Measurements from ENCODE around the gene FBXW4.
A peak's percentile ranks its signal among the peaks of the same experiment; 100 is the strongest.

The FBXW4 gene

GRCh38 chr10:101694674-101695403, at the start of gene FBXW4:
FBXW4 (minus strand) TSS chr10:101695170; CDS start chr10:101695105, 65 bp downstream.
- peak; percentile 4 for DNase-seq

DNA sequence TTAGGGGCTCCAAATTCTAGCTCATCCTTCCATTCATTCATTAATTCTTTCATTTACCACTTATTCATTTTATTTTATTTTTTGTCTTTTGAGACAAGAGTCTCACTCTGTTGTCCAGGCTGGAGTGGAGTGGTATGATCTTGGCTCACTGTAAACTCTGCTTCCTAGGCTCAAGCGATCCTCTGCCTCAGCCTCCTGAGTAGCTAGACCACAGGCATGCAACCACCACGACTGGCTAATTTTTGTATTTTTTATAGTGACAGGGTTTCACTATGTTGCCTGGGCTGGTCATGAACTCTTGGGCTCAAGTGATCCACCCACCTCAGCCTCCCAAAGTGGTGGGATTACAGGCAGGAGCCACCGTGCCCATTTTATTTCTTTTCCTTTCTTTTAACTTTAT, 49.3 kb upstream of the FBXW4 start:
- DNase-seq = no peak

GRCh38 chr10:101741938-101742337, 47.0 kb upstream of the FBXW4 start:
- no peak for DNase-seq

DNA sequence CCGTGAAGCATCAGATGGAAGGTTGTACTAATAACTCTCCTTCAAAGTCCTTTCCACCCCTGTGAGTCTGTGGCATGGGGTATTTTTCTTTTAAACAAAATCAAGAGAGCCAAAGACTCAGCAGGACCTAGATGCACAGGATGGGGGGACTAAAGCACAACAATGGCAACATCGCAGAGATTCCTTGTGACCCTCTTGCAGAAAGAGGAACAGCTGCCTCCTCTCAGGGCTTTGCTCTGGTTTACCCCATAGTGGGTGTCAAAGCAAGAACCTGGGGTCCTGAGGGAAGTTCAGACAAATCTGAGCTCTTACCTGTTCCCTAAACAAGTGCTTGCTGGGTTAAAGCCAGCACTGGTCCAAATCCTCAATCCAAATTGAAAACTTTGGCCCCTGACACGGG, 41.7 kb upstream of the FBXW4 start:
- no peak for DNase-seq

- no peak for DNase-seq
Observed at GRCh38 chr10:101732096-101732495, 37.1 kb upstream of the FBXW4 start.

- DNase-seq = no peak
Observed at GRCh38 chr10:101726115-101726387, 31.1 kb upstream of the FBXW4 start.

DNA sequence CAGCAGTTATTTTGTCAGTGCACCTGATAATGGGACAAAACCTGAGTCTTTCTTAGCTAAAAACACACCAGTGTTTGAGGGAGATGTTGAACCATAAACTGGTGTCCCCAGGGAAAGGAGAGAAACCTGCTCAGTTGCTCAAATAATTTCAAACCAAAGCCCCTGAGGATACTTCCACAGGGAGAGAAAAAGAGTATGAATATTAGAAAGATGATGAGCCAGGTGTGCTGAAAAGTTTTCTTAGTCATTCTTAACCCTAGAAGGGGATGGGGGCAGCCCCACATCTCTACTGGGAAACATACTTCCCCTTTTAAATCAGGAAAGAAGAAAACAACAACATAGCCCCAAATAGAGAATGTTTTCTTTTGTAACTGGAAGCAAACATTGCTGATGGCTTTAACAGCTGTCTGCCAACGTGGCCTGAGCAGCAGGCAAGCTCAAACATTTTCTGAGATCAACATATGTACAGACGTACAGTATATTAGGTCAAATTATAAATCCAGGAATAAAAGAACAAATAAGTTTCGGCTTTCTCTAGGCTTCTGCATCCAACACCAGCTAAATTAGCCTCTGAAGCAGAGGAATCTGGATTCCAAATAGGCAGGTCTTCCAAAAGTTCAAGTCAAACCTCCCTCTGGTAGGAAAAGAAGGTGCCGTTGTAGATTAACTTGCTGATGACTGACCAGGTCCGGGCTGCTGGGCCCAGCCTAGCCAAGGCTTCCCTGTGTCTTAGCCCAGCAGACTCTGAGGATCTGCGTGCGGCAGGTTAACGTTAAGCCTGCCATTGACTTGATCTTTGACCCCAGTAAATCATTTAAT, 30.5 kb upstream of the FBXW4 start:
- no peak for DNase-seq

DNA sequence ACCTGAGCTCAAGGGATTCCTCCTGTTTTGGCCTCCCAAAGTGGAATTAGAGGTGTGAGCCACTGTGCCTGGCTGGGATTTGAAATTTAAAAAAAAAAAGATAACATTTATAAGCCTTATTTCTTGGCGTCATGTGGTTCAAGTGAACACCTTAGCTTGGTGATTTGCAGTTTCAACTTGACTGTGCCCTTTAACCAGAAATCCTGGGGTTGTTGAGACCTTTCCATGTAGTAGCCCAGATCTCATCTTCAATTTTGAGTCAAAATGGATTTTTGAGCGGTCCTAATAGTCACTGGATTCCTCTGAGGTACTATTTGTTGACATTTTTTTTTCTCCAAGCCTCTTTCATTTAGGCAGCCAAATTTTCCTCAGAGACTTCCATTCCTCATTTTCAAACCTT, 29.5 kb upstream of the FBXW4 start:
- no peak for DNase-seq

GRCh38 chr10:101723176-101723575, 28.2 kb upstream of the FBXW4 start:
- DNase-seq = no peak

DNA sequence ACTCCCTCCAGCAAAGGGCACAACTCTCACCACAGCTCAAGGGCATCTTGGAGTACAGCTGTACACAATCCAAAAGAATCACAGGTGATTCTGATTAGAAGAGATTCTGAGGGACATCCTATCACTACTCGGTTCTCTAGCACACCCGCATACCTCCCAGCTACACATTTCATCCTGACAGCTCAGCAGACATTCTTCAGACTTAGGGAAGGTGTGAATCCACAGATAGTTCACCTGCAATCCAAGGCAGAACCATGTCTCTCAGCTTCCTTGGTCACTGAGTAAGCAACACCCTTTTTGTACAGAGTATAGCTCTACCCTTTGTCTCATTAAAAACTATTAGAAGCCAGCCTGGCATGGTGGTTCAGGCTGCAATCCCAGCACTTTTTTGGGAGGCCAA, 26.8 kb upstream of the FBXW4 start:
- DNase-seq = no peak

GRCh38 chr10:101720606-101721230, 25.7 kb upstream of the FBXW4 start:
- DNase-seq = no peak

DNA sequence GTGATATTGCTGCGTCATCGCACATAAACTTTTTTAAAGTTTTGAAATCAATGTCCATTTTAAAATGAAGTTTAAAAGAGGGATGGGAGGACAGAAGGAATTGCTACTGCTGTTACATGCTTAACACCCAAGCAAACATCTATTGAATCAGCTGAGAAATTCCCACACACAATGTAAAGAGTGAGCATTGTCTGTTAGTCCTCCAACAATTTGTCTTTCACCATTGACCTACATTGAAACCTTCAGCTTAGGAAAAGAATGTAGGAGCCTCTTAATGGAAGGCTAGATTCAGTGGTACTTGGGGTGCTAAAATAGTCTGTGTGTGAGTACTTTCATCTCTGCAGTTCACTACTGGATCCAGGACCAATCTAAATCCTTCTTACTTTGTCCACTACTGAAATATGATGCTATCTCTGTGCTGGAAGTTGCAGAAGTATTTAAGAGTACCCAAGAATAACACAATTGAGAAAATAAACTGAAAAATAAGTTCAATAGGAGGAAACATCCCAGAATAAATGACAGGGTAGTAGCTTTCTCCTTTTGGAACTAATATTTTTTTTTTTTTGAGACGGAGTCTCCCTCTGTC, 23.8 kb upstream of the FBXW4 start:
- DNase-seq = no peak

DNA sequence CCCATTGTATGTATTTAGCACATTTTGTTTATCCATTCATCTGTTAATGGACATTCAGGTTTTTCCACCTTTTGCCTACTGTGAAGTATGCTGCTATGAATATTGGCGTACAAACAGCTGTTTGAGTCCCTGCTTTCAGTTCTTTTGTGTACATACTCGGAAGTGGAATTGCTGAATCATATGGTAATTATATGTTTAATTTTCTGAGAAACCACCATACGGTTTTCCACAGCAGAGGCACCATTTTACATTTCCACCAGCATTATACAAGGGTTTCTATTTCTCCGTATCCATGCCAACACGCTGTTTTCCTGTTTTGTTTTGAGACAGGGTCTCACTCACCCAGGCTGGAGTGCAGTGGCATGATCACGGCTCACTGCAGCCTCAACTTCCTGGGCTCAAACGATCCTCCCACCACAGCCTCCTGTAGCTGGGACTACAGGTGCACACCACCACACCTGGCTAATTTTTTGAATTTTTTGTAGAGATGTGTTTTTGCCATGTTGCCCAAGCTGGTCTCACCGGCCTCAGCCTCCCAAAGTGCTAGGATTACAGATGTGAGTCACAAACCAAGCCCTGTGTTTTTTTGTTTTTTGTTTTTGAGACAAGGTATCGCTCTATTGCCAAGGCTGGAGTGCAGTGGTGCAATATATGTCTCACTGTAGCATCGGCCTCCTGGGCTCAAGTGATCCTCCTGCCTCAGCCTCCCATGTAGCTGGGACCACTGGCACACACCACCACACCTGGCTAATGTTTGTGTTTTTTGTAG, 22.1 kb upstream of the FBXW4 start:
- peak; percentile 30 for DNase-seq

GRCh38 chr10:101712997-101713396, 18.0 kb upstream of the FBXW4 start:
- no peak for DNase-seq

DNA sequence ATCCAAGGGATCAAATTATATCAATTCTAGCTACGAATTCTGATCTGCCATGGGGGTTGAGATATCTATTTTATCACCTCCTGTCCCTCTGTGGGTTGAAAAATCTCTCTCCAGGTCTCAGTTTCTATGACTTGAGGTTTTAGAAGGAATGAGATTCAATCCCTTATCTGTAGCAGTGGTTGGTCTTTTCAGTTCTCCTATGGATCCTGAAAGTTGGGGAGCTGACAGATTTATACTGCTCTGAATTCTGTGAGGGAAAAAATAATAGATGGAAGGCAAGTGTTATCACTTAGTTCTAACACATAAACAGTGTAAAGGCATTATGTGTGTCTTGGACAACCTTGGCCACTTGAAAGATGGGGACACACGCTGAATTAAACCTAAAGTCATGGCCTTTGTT, 15.8 kb upstream of the FBXW4 start:
- DNase-seq = no peak

DNA sequence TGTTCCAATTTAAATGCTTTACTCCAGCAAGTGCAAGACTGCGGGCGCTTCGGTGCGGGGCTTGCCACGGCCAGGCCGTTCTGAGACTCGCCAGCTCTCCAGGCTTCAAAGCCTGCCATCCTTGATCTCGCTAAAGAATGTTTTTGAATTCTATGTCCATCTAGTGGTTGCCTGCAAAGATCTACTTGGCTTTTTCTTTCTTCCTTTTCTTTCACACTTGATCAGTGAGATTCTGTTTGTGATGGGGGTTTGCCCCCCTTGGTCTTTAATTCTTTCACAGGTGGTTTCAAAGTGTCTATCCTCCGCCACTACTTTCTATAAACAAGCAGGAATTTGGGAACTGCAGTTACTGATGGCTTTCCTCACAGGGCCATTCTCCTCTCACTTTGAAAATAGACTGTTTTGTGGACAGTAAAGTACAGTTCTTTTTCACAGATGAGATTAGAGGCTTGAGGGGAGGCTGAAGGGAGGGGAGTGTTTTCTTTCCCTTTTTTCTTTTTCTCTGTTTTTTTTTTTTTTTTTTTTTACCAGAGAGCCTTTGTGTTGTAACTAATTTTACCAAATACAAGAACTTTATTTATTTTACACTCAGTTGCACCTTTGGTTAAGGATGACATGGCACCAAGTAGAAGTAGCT, 15.2 kb upstream of the FBXW4 start:
- no peak for DNase-seq

- no peak for DNase-seq
Observed at GRCh38 chr10:101709359-101710058, 14.5 kb upstream of the FBXW4 start.

DNA sequence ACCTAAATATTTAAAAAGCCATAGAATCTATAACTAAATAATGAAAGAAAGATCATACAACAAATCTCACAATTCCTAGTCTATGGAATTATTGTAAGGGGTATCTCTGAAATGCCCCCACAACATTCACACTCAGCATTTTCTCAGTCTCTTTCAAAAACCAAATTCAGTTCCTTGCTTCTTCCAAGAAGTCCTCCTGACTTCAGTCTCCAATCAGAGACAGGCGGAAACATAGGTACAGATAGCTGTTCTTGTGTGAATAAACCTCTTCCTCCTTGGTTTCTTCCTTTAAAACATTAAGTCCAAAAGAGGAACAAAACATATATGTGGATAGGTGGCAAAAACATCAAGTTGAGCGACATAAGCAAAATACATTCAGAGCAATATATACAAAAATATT, 13.9 kb upstream of the FBXW4 start:
- no peak for DNase-seq

- DNase-seq = no peak
Observed at GRCh38 chr10:101708073-101708472, 13.1 kb upstream of the FBXW4 start.

DNA sequence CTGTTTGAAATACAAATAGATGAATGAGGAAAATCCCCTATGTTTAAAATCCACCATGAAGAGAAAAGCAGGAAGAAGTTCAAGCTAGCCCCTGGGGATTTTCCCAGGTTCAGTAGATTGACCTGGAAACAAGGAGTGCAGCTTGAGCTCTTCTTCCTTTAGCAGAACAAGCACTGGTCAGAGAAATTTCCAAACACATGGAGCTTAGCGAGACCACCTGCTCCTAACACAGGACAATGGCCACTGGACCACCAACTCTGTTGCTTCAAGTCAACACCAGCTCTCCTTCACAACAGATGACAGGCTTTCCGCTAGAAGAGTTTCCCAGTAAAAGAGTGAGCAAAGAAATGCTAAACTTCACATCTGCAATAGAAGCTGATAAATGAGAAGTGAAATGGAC, 9.4 kb upstream of the FBXW4 start:
- no peak for DNase-seq

DNA sequence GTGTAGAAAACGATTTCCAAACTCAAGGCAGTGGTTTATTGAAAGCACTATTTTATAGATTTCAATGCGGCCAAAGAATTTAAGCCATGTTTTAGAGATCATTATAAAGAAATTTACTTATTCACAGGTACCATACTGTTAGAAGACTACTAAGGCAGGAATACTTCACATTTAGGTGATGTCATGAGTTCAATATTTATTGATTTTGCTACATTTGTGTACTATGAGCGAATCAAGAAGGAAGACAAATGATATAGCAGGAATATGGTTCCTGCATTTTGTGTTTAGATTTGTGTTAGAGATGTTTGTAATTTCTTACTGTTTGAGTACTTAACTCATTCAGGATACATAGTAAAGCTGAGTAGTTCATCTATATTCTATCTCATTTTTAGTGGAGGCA, 1.7 kb upstream of the FBXW4 start:
- DNase-seq = no peak

GRCh38 chr10:101695404-101695890, 477 bp upstream of the FBXW4 start:
- no peak for DNase-seq
